ENCODE measurements around the gene APPL2. TPM values are rescaled to one million over a fixed set of nuclear protein-coding genes. Genes with fewer than 3 reads are reported as not detected.

The APPL2 gene
- polyA plus RNA-seq, 1 experiment = 59.4 TPM

GRCh38 chr12:105157606-105158005 is 78.4 kb downstream of the APPL2 start:
- DNase-seq (ENCODE audit: low read depth) = no peak
- H3K27me3 ChIP-seq (ENCODE audit: control insufficient read depth, insufficient read depth, low read length) = no peaks in the 10 kb centered on the region
- H3K36me3 ChIP-seq (ENCODE audit: control insufficient read depth, insufficient read depth, low read length) = peaks cover 6% of the 10 kb centered on the region
- ChIA-PET CTCF (no interaction called here), POLR2A (no interaction called here)
- TF ChIP-seq CTCF (IDR thresholded peaks at IDR 0.05; ENCODE audit: insufficient read depth, low read depth, low read length) = no peak
- no peak overlapping the region for H3K4me3 ChIP-seq (ENCODE audit: low read depth, low read length)

- ChIA-PET CTCF (interaction anchor here (0.7 kb wide), 1 partner anchor 954 kb away, joined by 3 read pairs; no protein-coding TSS in a partner anchor), POLR2A (no interaction called here)
- no peak for DNase-seq (ENCODE audit: low read depth)
- Histone ChIP-seq H3K27me3 (ENCODE audit: control insufficient read depth, insufficient read depth, low read length) (no peaks in the 10 kb centered on the region), H3K4me3 (ENCODE audit: low read depth, low read length) (no peak overlapping the region), H3K36me3 (ENCODE audit: control insufficient read depth, insufficient read depth, low read length) (peaks cover 7% of the 10 kb centered on the region)
- no peak for TF ChIP-seq CTCF (IDR thresholded peaks at IDR 0.05; ENCODE audit: insufficient read depth, low read depth, low read length)
Observed at GRCh38 chr12:105156260-105156659, 79.7 kb downstream of the APPL2 start.

GRCh38 chr12:105142259-105142658 is 93.7 kb downstream of the APPL2 start:
- Histone ChIP-seq H3K27me3 (ENCODE audit: control insufficient read depth, insufficient read depth, low read length) (no peaks in the 10 kb centered on the region), H3K4me3 (ENCODE audit: low read depth, low read length) (no peak overlapping the region), H3K36me3 (ENCODE audit: control insufficient read depth, insufficient read depth, low read length) (peaks cover 3% of the 10 kb centered on the region)
- no peak for DNase-seq (ENCODE audit: low read depth)
- no peak for TF ChIP-seq CTCF (IDR thresholded peaks at IDR 0.05; ENCODE audit: insufficient read depth, low read depth, low read length)
- CTCF ChIA-PET = no interaction called here
- POLR2A ChIA-PET = no interaction called here

GRCh38 chr12:105141320-105141922 is 94.6 kb downstream of the APPL2 start:
- CTCF ChIA-PET = no interaction called here
- Histone ChIP-seq H3K36me3 (ENCODE audit: control insufficient read depth, insufficient read depth, low read length) (peaks cover 3% of the 10 kb centered on the region; the same call in 1 of the 2 replicates), H3K27me3 (ENCODE audit: control insufficient read depth, insufficient read depth, low read length) (no peaks in the 10 kb centered on the region), H3K4me3 (ENCODE audit: low read depth, low read length) (no peak overlapping the region)
- no peak for DNase-seq (ENCODE audit: low read depth)
- POLR2A ChIA-PET = no interaction called here
- TF ChIP-seq CTCF (IDR thresholded peaks at IDR 0.05; ENCODE audit: insufficient read depth, low read depth, low read length) = no peak

GRCh38 chr12:105138248-105138647 is 97.7 kb downstream of the APPL2 start:
- Histone ChIP-seq H3K27me3 (ENCODE audit: control insufficient read depth, insufficient read depth, low read length) (no peaks in the 10 kb centered on the region), H3K36me3 (ENCODE audit: control insufficient read depth, insufficient read depth, low read length) (peaks cover 4% of the 10 kb centered on the region; the same call in 1 of the 2 replicates), H3K4me3 (ENCODE audit: low read depth, low read length) (no peak overlapping the region)
- ChIA-PET CTCF (no interaction called here), POLR2A (no interaction called here)
- TF ChIP-seq CTCF (IDR thresholded peaks at IDR 0.05; ENCODE audit: insufficient read depth, low read depth, low read length) = no peak
- no peak for DNase-seq (ENCODE audit: low read depth)

Other genes with a start within 250 kb of the APPL2 start
- gene NOPCHAP1, start 249.9 kb downstream of the APPL2 start, polyA plus RNA-seq (2011; rRNA removed) = 3.8 and 6.1 TPM in 2 replicates
- 76.1 and 129 TPM in 2 replicates for gene ALDH1L2, start 151.7 kb downstream of the APPL2 start, polyA plus RNA-seq (2011; rRNA removed)
- 17.7 and 36.4 TPM in 2 replicates for gene WASHC4, start 128.4 kb downstream of the APPL2 start, polyA plus RNA-seq (2011; rRNA removed)
- gene C12orf75, start 94.5 kb upstream of the APPL2 start, polyA plus RNA-seq (2011; rRNA removed) = 365 and 674 TPM in 2 replicates